H1 (cell line): Measurements from ENCODE around the gene NKX2-1. TPM values are rescaled to one million over a fixed set of nuclear protein-coding genes. Genes with fewer than 3 reads are reported as not detected.

Source experiments
- CTCF ChIA-PET: fragments of 300-600 bp; sonication (Branson Sonifier 250); formaldehyde crosslinking; loops from one replicate; lab custom pipeline; 2021; ENCODE audit not compliant: partially characterized antibody; lab: Charles Lee
- POLR2A ChIA-PET: fragments of 300-600 bp; sonication (Branson Sonifier 250); formaldehyde crosslinking; loops from one replicate; lab custom pipeline; 2021; ENCODE audit warnings: inconsistent platforms; ENCODE audit not compliant: partially characterized antibody; lab: Charles Lee
- DNase-seq, 2 experiments: peaks; one replicate each; pipeline versions ENCODE4 v3.0.0 to v3.0.0-alpha.2; 2010 to 2022; ENCODE audit warnings: low spot score in 2 of 2, low read depth in 1 of 2, mixed read lengths in 1 of 2
- FAIRE-seq: peaks from 2 replicates; lab custom pipeline; 2011; peaks lifted over from hg19 to GRCh38; lab: Jason Lieb, UNC
- H2AFZ ChIP-seq: 2 replicates; pipeline ENCODE4 v1.8.1; 2012; ENCODE audit warnings: low read length, inconsistent platforms
- H2AK5ac ChIP-seq: 2 replicates; pipeline ENCODE4 v1.6.1; 2013; ENCODE audit warnings: low read depth, low read length
- H2BK120ac ChIP-seq: replicated peaks from 2 replicates; pipeline ENCODE3; 2013; ENCODE audit warnings: low read depth, low read length, inconsistent platforms
- H2BK12ac ChIP-seq: 2 replicates; pipeline ENCODE4 v1.6.1; 2013; ENCODE audit warnings: low read depth, low read length
- H2BK15ac ChIP-seq: 2 replicates; pipeline ENCODE4 v1.6.1; 2013; ENCODE audit warnings: low read length
- H2BK20ac ChIP-seq: 2 replicates; pipeline ENCODE4 v1.6.1; 2013; ENCODE audit warnings: low read length
- H2BK5ac ChIP-seq: 2 replicates; pipeline ENCODE4 v1.6.1; 2013; ENCODE audit warnings: low read depth, low read length
- H3K14ac ChIP-seq: 2 replicates; pipeline ENCODE4 v1.6.1; 2013; ENCODE audit warnings: inconsistent platforms; ENCODE audit not compliant: insufficient read length
- H3K18ac ChIP-seq: 2 replicates; pipeline ENCODE4 v1.6.1; 2013; ENCODE audit warnings: low read length; ENCODE audit errors: extremely low read depth
- H3K23ac ChIP-seq: 2 replicates; pipeline ENCODE4 v1.6.1; 2013; ENCODE audit warnings: inconsistent platforms; ENCODE audit not compliant: insufficient read length
- H3K23me2 ChIP-seq: 2 replicates; pipeline ENCODE4 v1.6.1; 2013; ENCODE audit warnings: low read depth, low read length
- H3K27ac ChIP-seq: 2 replicates; pipeline ENCODE4 v1.6.1; 2011; ENCODE audit warnings: low read depth, low read length, inconsistent platforms
- H3K27me3 ChIP-seq, 4 experiments: replicated peaks in 1 of 4; 1 replicate in 1 of 4; 2 replicates in 3 of 4; pipeline versions ENCODE4 v1.6.1 to v1.8.1; 2011 to 2013; ENCODE audit warnings: low read length in 3 of 4, mild to moderate bottlenecking in 3 of 4, inconsistent platforms in 2 of 4, mixed read lengths in 2 of 4, moderate library complexity in 1 of 4; ENCODE audit not compliant: control insufficient read depth in 3 of 4, insufficient read depth in 3 of 4; ENCODE audit errors: extremely low read depth in 1 of 4
- H3K36me3 ChIP-seq, 4 experiments: 2 replicates each; pipeline versions ENCODE4 v1.6.1 to v1.8.1; 2011 to 2013; ENCODE audit warnings: mild to moderate bottlenecking in 4 of 4, low read length in 3 of 4, moderate library complexity in 2 of 4, control low read depth in 1 of 4, inconsistent platforms in 1 of 4; ENCODE audit not compliant: insufficient read depth in 4 of 4, control insufficient read depth in 2 of 4
- H3K4ac ChIP-seq: replicated peaks from 2 replicates; pipeline ENCODE3; 2013; ENCODE audit warnings: low read length, low read depth, mixed read lengths, inconsistent platforms; ENCODE audit not compliant: insufficient read length
- H3K4me1 ChIP-seq, 4 experiments: replicated peaks in 1 of 4; 1 replicate in 1 of 4; 2 replicates in 3 of 4; pipeline versions ENCODE4 v1.6.1 to v1.8.1; 2011 to 2013; ENCODE audit warnings: low read length in 3 of 4, inconsistent platforms in 2 of 4, mixed read lengths in 1 of 4; ENCODE audit not compliant: insufficient read depth in 4 of 4, control insufficient read depth in 3 of 4
- H3K4me2 ChIP-seq, 2 experiments: 2 replicates each; pipeline versions ENCODE4 v1.6.1 to v1.8.1; 2011 to 2013; ENCODE audit warnings: low read depth in 2 of 2, low read length in 2 of 2, control low read depth in 1 of 2, inconsistent platforms in 1 of 2, mild to moderate bottlenecking in 1 of 2; ENCODE audit not compliant: insufficient read depth in 1 of 2
- H3K4me3 ChIP-seq, 4 experiments: fragments of 200-600, 300-600 bp in 1 of 4; sonication (generic), shearing (Covaris generic), sonication (Bioruptor Twin) in 1 of 4; 2 replicates each; pipeline versions ENCODE4 v1.5.1 to v1.8.1; 2011 to 2016; ENCODE audit warnings: low read length in 4 of 4, low read depth in 3 of 4, control low read depth in 2 of 4, inconsistent platforms in 2 of 4, mild to moderate bottlenecking in 2 of 4, mixed read lengths in 1 of 4, moderate library complexity in 1 of 4; ENCODE audit not compliant: insufficient read depth in 2 of 4; ENCODE audit errors: extremely low read depth in 1 of 4
- H3K56ac ChIP-seq: replicated peaks from 2 replicates; pipeline ENCODE3; 2013; ENCODE audit warnings: low read depth, mild to moderate bottlenecking, mixed read lengths, low read length, inconsistent platforms; ENCODE audit not compliant: insufficient read length
- H3K79me1 ChIP-seq: 2 replicates; pipeline ENCODE4 v1.6.1; 2013; ENCODE audit warnings: low read depth, low read length, control low read depth
- H3K79me2 ChIP-seq, 2 experiments: 2 replicates each; pipeline versions ENCODE4 v1.6.1 to v1.8.1; 2012 to 2013; ENCODE audit warnings: low read length in 2 of 2, mild to moderate bottlenecking in 2 of 2, inconsistent platforms in 1 of 2; ENCODE audit not compliant: insufficient read depth in 2 of 2, control insufficient read depth in 1 of 2
- H3K9ac ChIP-seq, 4 experiments: replicated peaks in 1 of 4; 1 replicate in 1 of 4; 2 replicates in 3 of 4; pipeline versions ENCODE4 v1.6.1 to v1.8.1; 2011 to 2013; ENCODE audit warnings: low read depth in 3 of 4, low read length in 3 of 4, control low read depth in 2 of 4, mild to moderate bottlenecking in 2 of 4, moderate library complexity in 2 of 4, inconsistent platforms in 1 of 4; ENCODE audit errors: extremely low read depth in 1 of 4
- H3K9me3 ChIP-seq, 2 experiments: 2 replicates each; pipeline versions ENCODE4 v1.6.1 to v1.8.1; 2012 to 2013; ENCODE audit warnings: mild to moderate bottlenecking in 2 of 2, moderate library complexity in 2 of 2, control low read depth in 1 of 2, inconsistent platforms in 1 of 2, low read depth in 1 of 2, low read length in 1 of 2, mixed read lengths in 1 of 2; ENCODE audit not compliant: insufficient read depth in 2 of 2
- H4K20me1 ChIP-seq, 2 experiments: replicated peaks in 1 of 2; 2 replicates each; pipeline versions ENCODE3 to v1.8.1; 2011 to 2013; ENCODE audit warnings: inconsistent platforms in 2 of 2, low read length in 2 of 2, mild to moderate bottlenecking in 1 of 2; ENCODE audit not compliant: insufficient read depth in 2 of 2, control insufficient read depth in 1 of 2
- H4K5ac ChIP-seq: 2 replicates; pipeline ENCODE4 v1.6.1; 2013; ENCODE audit warnings: low read length, low read depth, mixed read lengths, inconsistent platforms; ENCODE audit not compliant: insufficient read length
- H4K8ac ChIP-seq: 2 replicates; pipeline ENCODE4 v1.8.0; 2013; ENCODE audit warnings: mild to moderate bottlenecking, moderate library complexity, low read length, inconsistent platforms; ENCODE audit not compliant: insufficient read depth; ENCODE audit errors: extremely low read depth
- H4K91ac ChIP-seq: replicated peaks from 2 replicates; pipeline ENCODE3; 2013; ENCODE audit warnings: low read length, mixed read lengths, inconsistent platforms; ENCODE audit not compliant: insufficient read length
- BACH1 ChIP-seq: IDR thresholded peaks from 2 replicates; pipeline ENCODE4 v1.6.1; 2012; ENCODE audit warnings: low read length, improper control_type of control experiment
- CEBPB ChIP-seq: IDR thresholded peaks from 2 replicates; pipeline ENCODE4 v1.6.1; 2012; ENCODE audit warnings: low read depth, low read length
- JUND ChIP-seq: IDR thresholded peaks from 2 replicates; pipeline ENCODE4 v1.6.1; 2011; ENCODE audit warnings: mild to moderate bottlenecking, improper control_type of control experiment, low read length
- NANOG ChIP-seq: IDR thresholded peaks from 2 replicates; pipeline ENCODE4 v1.6.1; 2011; ENCODE audit warnings: low read length, low read depth, mild to moderate bottlenecking, inconsistent platforms; ENCODE audit not compliant: insufficient read depth, poor library complexity, severe bottlenecking
- SP4 ChIP-seq: IDR thresholded peaks from 2 replicates; pipeline ENCODE4 v1.6.1; 2012; ENCODE audit warnings: low read length, inconsistent platforms
- WGBS, 2 experiments: shearing (Covaris generic) in 1 of 2; methylation state at CpG; one replicate each; pipeline versions ENCODE4 v1.1.6 to v1.1.7; 2013 to 2015; ENCODE audit warnings: low lambda C conversion rate in 2 of 2, mixed read lengths in 2 of 2, inconsistent platforms in 1 of 2, low coverage in 1 of 2, missing lambda C conversion rate in 1 of 2; ENCODE audit not compliant: insufficient replicate concordance in 2 of 2, insufficient coverage in 1 of 2, insufficient read length in 1 of 2; ENCODE audit errors: extremely low coverage in 1 of 2, missing lambda C conversion rate in 1 of 2; 5-methylcytosine and 5-hydroxymethylcytosine counted together
- polyA plus RNA-seq, 7 experiments: library from polyadenylated mRNA; depleted of rRNA in 3 of 7; stranded (reverse) in 5 of 7; unstranded in 2 of 7; fragments of >200 nt in 5 of 7; fragments of 200-250 nt in 2 of 7; gene quantifications; 1 replicate in 5 of 7; 2 replicates in 1 of 7; 4 replicates in 1 of 7; pipeline versions ENCODE4 v1.2.1 to v1.2.3, GENCODE V29; 2011 to 2013; ENCODE audit warnings: missing spikeins in 2 of 7, mixed read lengths in 2 of 7
- total RNA-seq: library from RNA; stranded (reverse); fragmentation: NEBNext Ultra II Directional; extraction: Animal tissue kit (Norgen Biotek cat#: 25700); gene quantifications from 2 replicates; pipeline ENCODE4 v1.2.1, GENCODE V29; 2021
- TF ChIP-seq, protein P1 (sequence below), 3 experiments: IDR thresholded peaks; 1 replicate in 2 of 3; 2 replicates in 1 of 3; pipeline versions ENCODE4 v1.5.1 to v1.6.1; 2011; ENCODE audit warnings: low read length in 3 of 3, mild to moderate bottlenecking in 3 of 3, inconsistent platforms in 2 of 3, low read depth in 1 of 3, moderate library complexity in 1 of 3; ENCODE audit not compliant: insufficient read depth in 1 of 3; ENCODE audit errors: control extremely low read depth in 1 of 3
- TF ChIP-seq, protein P2 (sequence below): IDR thresholded peaks from 2 replicates; pipeline ENCODE4 v1.6.1; 2012; ENCODE audit warnings: low read length, inconsistent platforms

NKX2-1 gene
- total and polyA plus RNA-seq, 2 of the 8 experiments (the other 6 are each of a cell fraction or from before 2014, with no cell fraction given) = not detected

DNA sequence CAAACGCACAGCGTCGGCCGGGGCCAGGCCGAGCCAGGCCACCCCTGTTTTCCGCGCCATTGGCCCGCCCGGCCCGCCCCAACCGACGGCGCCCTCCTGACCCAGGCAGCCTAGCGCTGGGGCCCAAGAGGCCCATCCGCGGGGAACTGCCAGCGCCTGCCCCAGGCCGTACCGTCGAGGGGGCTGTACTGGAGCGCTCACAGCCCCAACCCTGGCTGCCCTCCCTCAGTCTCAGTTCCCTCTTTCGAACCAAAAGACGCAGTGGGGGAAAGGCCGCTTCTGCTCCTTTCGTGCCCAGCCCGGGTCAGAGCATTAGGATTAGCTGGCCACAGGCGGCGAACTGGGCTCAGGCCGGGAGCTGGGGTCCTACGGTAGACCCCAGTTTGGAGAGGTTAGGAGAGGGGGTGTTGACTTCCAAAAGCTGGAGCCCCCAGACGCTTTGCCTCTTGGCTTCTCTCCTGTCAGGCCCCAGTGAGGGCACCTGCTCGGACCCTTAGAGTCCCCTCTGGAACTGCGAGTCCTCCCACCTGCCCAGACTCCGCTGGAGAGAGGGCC lies 1.9 kb downstream of the NKX2-1 start:
- Histone ChIP-seq H4K91ac (no peak overlapping the region), H4K8ac (no peak overlapping the region; the same call in 1 of the 2 replicates), H4K20me1 (peaks cover 33 to 34% of the 10 kb centered on the region in 2 experiments), H2BK15ac (no peak overlapping the region), H3K79me2 (no peaks in the 10 kb centered on the region), H3K14ac (no peak overlapping the region), H3K56ac (no peak overlapping the region), H3K9ac (no peak overlapping the region), H4K5ac (no peak overlapping the region), H3K23ac (no peak overlapping the region), H2BK20ac (no peak overlapping the region), H3K18ac (no peak overlapping the region), H3K4me3 (peak overlapping the region in 1 of 4 experiments; percentile 56; a peak in 2 of 8 replicates), H3K79me1 (no peaks in the 10 kb centered on the region), H2BK12ac (0 out of 2 replicates have a peak overlapping the region, but pooled peaks have one; percentile 17), H3K9me3 (no peaks in the 10 kb centered on the region), H2AK5ac (no peak overlapping the region), H3K36me3 (peaks cover 0 to 11% (median 0%) of the 10 kb centered on the region in 4 experiments; a peak in 1 of 8 replicates), H3K27me3 (peaks cover 95 to 100% (median 98%) of the 10 kb centered on the region in 4 experiments), H3K27ac (no peak overlapping the region), H3K4me2 (peak overlapping the region; percentile 18 to 57; a peak in 2 of 4 replicates), H2BK120ac (no peak overlapping the region), H3K23me2 (peaks cover 6% of the 10 kb centered on the region; the same call in 1 of the 2 replicates), H3K4ac (peak overlapping the region; percentile 82), H3K4me1 (peaks cover 0 to 38% (median 24%) of the 10 kb centered on the region in 4 experiments; a peak in 5 of 7 replicates), H2AFZ (no peak overlapping the region), H2BK5ac (no peak overlapping the region)
- ChIA-PET POLR2A (interaction anchor here (0.8 to 3.9 kb wide), 3 partner anchors 9 to 132 kb away, joined by 3 to 19 read pairs (median 3); no protein-coding TSS in a partner anchor), CTCF (interaction anchor here (0.9 to 11.9 kb wide), 9 partner anchors 6 to 448 kb away, joined by 3 to 395 read pairs (median 4); partner anchors contain the start of gene NKX2-8)
- FAIRE-seq = no peak
- DNase-seq = peak in 1 of 2 experiments; percentile 70
- WGBS, 2 experiments = 5% methylated on average over 17 of the region's 34 CpGs; no CpG with 5 or more reads in 1 of the 2 experiments
- no peak for TF ChIP-seq SP4
- no peak for TF ChIP-seq BACH1
- TF ChIP-seq, protein P1, sequence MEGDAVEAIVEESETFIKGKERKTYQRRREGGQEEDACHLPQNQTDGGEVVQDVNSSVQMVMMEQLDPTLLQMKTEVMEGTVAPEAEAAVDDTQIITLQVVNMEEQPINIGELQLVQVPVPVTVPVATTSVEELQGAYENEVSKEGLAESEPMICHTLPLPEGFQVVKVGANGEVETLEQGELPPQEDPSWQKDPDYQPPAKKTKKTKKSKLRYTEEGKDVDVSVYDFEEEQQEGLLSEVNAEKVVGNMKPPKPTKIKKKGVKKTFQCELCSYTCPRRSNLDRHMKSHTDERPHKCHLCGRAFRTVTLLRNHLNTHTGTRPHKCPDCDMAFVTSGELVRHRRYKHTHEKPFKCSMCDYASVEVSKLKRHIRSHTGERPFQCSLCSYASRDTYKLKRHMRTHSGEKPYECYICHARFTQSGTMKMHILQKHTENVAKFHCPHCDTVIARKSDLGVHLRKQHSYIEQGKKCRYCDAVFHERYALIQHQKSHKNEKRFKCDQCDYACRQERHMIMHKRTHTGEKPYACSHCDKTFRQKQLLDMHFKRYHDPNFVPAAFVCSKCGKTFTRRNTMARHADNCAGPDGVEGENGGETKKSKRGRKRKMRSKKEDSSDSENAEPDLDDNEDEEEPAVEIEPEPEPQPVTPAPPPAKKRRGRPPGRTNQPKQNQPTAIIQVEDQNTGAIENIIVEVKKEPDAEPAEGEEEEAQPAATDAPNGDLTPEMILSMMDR (IDR thresholded peaks at IDR 0.05; ENCODE audit: control extremely low read depth in 1 of 3, insufficient read depth in 1 of 3, low read depth in 1 of 3, low read length in 3 of 3) = no peak
- no peak for TF ChIP-seq JUND
- no peak for TF ChIP-seq NANOG
- TF ChIP-seq, protein P2, sequence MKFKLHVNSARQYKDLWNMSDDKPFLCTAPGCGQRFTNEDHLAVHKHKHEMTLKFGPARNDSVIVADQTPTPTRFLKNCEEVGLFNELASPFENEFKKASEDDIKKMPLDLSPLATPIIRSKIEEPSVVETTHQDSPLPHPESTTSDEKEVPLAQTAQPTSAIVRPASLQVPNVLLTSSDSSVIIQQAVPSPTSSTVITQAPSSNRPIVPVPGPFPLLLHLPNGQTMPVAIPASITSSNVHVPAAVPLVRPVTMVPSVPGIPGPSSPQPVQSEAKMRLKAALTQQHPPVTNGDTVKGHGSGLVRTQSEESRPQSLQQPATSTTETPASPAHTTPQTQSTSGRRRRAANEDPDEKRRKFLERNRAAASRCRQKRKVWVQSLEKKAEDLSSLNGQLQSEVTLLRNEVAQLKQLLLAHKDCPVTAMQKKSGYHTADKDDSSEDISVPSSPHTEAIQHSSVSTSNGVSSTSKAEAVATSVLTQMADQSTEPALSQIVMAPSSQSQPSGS = no peak
- no peak for TF ChIP-seq CEBPB
